HG02610 (cell line): ENCODE results near the gene KHDC4.
A peak's percentile ranks its signal among the peaks of the same experiment; 100 is the strongest.

Experiments used
- ATAC-seq: cut with Tn5 transposase; IDR thresholded peaks from one replicate; pipeline ENCODE4 v1.9.1; 2021; ENCODE audit warnings: mild to moderate bottlenecking, moderate library complexity; ENCODE audit not compliant: unreplicated experiment

The KHDC4 gene

GRCh38 chr1:155934097-155934935 lies at the start of gene KHDC4:
Gene KHDC4, minus strand, starts transcription at chr1:155934413. Its CDS starts 40 bp downstream, at chr1:155934373.
- ATAC-seq: peak; percentile 91

- ATAC-seq: no peak
These were observed 49.2 kb upstream of the KHDC4 start for GRCh38 chr1:155983191-155984024.

- no peak for ATAC-seq
These were observed 47.9 kb upstream of the KHDC4 start for GRCh38 chr1:155982106-155982505.

- ATAC-seq: no peak
These were observed 47.3 kb upstream of the KHDC4 start for GRCh38 chr1:155981266-155982088.

GRCh38 chr1:155979597-155980343 lies 45.6 kb upstream of the KHDC4 start:
- no peak for ATAC-seq

- ATAC-seq: no peak
These were observed 44.8 kb upstream of the KHDC4 start for GRCh38 chr1:155978973-155979429.

GRCh38 chr1:155978325-155978972 lies 44.2 kb upstream of the KHDC4 start, which contains the start of gene ARHGEF2:
Gene ARHGEF2, minus strand, starts transcription at chr1:155978547. Its CDS starts 120 bp downstream, at chr1:155978427.
- ATAC-seq: peak; percentile 48

- ATAC-seq: peak; percentile 25
These were observed 43.6 kb upstream of the KHDC4 start for GRCh38 chr1:155977690-155978324.

- ATAC-seq: no peak
These were observed 42.9 kb upstream of the KHDC4 start for GRCh38 chr1:155976913-155977689.

- no peak for ATAC-seq
These were observed 42.1 kb upstream of the KHDC4 start for GRCh38 chr1:155976062-155976912.

GRCh38 chr1:155975375-155976061 lies 41.3 kb upstream of the KHDC4 start:
- no peak for ATAC-seq

- ATAC-seq: no peak
These were observed 40.2 kb upstream of the KHDC4 start for GRCh38 chr1:155974208-155975115.

GRCh38 chr1:155973723-155974122 lies 39.5 kb upstream of the KHDC4 start:
- no peak for ATAC-seq

- ATAC-seq: no peak
These were observed 37.9 kb upstream of the KHDC4 start for GRCh38 chr1:155971910-155972809.
